ENCODE measurements around the gene IMPG2. TPM values are rescaled to one million over a fixed set of nuclear protein-coding genes. Genes with fewer than 3 reads are reported as not detected.

IMPG2 gene
- total RNA-seq, 4 donors from 2014 or later, result under 0.01 to 2.6 (median 0.70) TPM; not detected in 1

DNA sequence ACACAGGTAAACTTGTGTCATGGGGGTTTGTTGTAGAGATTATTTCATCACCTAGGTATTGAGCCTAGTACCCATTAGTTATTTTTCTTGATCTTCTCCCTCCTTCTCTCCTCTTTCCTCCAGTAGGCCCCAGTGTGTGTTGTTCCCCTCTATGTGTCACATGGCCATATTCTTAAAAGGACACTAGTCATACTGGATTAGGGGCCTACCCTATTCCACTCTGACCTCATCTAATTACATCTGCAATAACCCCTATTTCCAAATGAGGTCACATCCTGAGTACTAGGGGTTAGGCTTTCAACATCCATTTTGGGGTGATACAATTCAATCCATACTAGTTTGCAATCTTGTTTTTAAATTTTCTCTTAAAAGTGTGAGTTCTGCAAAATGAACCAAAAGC is 142.8 kb downstream of the IMPG2 start:
- TF ChIP-seq, protein P1, sequence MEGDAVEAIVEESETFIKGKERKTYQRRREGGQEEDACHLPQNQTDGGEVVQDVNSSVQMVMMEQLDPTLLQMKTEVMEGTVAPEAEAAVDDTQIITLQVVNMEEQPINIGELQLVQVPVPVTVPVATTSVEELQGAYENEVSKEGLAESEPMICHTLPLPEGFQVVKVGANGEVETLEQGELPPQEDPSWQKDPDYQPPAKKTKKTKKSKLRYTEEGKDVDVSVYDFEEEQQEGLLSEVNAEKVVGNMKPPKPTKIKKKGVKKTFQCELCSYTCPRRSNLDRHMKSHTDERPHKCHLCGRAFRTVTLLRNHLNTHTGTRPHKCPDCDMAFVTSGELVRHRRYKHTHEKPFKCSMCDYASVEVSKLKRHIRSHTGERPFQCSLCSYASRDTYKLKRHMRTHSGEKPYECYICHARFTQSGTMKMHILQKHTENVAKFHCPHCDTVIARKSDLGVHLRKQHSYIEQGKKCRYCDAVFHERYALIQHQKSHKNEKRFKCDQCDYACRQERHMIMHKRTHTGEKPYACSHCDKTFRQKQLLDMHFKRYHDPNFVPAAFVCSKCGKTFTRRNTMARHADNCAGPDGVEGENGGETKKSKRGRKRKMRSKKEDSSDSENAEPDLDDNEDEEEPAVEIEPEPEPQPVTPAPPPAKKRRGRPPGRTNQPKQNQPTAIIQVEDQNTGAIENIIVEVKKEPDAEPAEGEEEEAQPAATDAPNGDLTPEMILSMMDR (IDR thresholded peaks at IDR 0.05), result no peak
- no peak for TF ChIP-seq POLR2A (IDR thresholded peaks at IDR 0.05)
- Histone ChIP-seq H3K36me3 (no peaks in the 10 kb centered on the region), H3K4me3 (no peak overlapping the region), H3K27me3 (no peaks in the 10 kb centered on the region), H3K27ac (no peak overlapping the region), H3K4me1 (no peaks in the 10 kb centered on the region), H3K9me3 (no peaks in the 10 kb centered on the region)
- intact Hi-C loops (cut with DNase I; ENCODE audit: low total_unique reads), result no loop called here
- no peak for DNase-seq

Other genes starting within 250 kb of the IMPG2 start
- gene SENP7, start 192.6 kb upstream of the IMPG2 start, total RNA-seq, result 100 to 1,000 TPM in 1 of 4 donors, 10 to 100 TPM in 3; 28.7 to 101 (median 41.1) TPM
- gene TRMT10C, start 241.3 kb upstream of the IMPG2 start, total RNA-seq, result 10 to 100 TPM in 3 of 4 donors, 1 to 10 TPM in 1; 3.1 to 47.8 (median 16.7) TPM

Measured in uterus (tissue), 4 donors.